Measurements from ENCODE around the gene ALX1. TPM values are rescaled to one million over a fixed set of nuclear protein-coding genes. Genes with fewer than 3 reads are reported as not detected.

ALX1 gene
- 1 to 10 TPM in 3 of 4 donors, under 1 TPM in 1; 0.61 to 1.4 (median 1.1) TPM for total RNA-seq

DNA sequence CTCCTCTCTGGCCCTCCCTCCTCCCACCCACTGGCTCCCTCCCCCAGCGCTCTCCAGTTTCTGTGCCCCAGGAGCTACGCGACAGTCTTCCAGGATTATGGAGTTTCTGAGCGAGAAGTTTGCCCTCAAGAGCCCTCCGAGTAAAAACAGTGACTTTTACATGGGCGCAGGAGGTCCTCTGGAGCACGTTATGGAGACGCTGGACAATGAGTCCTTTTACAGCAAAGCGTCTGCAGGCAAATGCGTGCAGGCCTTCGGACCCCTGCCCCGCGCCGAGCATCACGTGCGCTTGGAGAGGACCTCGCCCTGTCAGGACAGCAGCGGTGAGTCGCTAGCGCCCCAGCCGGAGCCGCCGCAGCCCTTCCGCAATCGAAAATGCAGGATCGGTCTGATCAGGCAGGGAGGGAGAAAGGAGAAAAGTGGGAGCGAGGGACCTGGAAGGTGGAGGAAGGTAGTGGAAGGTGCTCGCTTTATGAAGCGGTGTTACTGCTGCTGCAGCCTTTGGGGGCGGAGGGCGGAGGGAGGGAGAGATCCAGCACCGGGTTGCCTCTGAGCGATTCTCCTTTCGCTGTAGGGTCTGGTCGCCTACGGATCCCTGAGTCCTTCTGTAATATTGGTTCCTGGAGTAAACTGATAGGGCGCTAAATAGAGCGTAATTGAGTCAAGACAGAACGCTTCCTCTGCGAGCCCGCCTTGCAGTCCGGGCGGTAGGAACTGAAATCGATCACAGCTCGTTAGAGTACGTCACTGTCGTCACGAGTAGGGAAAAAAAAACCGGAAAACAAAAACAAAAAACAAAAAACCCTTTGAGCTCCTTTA, at the start of gene ALX1:
ALX1 (plus strand) TSS at position 56 of the 819 bp plus-strand sequence; CDS start at position 98, 42 bp downstream.
- intact Hi-C loops (cut with DNase I; ENCODE audit: low total_unique reads) = no loop called here
- WGBS, 2 donors = 1 to 4% methylated on average over 47 to 49 of the region's 49 CpGs
- TF ChIP-seq, protein P1, sequence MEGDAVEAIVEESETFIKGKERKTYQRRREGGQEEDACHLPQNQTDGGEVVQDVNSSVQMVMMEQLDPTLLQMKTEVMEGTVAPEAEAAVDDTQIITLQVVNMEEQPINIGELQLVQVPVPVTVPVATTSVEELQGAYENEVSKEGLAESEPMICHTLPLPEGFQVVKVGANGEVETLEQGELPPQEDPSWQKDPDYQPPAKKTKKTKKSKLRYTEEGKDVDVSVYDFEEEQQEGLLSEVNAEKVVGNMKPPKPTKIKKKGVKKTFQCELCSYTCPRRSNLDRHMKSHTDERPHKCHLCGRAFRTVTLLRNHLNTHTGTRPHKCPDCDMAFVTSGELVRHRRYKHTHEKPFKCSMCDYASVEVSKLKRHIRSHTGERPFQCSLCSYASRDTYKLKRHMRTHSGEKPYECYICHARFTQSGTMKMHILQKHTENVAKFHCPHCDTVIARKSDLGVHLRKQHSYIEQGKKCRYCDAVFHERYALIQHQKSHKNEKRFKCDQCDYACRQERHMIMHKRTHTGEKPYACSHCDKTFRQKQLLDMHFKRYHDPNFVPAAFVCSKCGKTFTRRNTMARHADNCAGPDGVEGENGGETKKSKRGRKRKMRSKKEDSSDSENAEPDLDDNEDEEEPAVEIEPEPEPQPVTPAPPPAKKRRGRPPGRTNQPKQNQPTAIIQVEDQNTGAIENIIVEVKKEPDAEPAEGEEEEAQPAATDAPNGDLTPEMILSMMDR (IDR thresholded peaks at IDR 0.05) = no peak
- no peak for TF ChIP-seq POLR2A (IDR thresholded peaks at IDR 0.05)
- H3K4me3 ChIP-seq (ENCODE audit: low read depth, poor library complexity, severe bottlenecking) = peak within 1 kb of the TSS; percentile 36
- DNase-seq (ENCODE audit: low spot score in 2 of 2) = peak in 1 of 2 donors; percentile 84

DNA sequence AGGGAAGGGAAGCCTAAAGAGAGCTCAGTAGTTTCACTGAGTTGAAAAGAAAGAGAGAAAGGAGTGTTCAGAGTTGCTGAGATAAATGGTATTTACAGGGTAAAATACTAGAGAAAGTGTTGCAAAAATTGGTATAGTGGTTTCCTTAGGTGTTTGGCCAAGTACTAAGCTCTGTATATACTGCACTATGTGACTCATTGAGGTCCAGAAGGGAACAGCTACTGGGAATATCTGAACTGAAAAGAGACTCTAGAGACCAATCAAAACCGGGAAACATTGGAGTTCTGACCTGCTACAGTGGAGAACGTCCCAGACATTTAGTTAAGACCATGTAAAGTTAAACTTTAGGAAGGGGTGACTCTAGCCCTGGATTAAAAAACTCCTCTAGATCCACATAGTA, 42.7 kb upstream of the ALX1 start:
- no peak overlapping the region for H3K4me3 ChIP-seq (ENCODE audit: low read depth, poor library complexity, severe bottlenecking)
- intact Hi-C loops (cut with DNase I; ENCODE audit: low total_unique reads) = no loop called here
- DNase-seq (ENCODE audit: low spot score in 2 of 2) = no peak
- no peak for TF ChIP-seq POLR2A (IDR thresholded peaks at IDR 0.05)
- TF ChIP-seq, protein P1 (IDR thresholded peaks at IDR 0.05) = no peak
- 48 to 69% methylated on average over 2 of the region's 2 CpGs for WGBS, 2 donors

DNA sequence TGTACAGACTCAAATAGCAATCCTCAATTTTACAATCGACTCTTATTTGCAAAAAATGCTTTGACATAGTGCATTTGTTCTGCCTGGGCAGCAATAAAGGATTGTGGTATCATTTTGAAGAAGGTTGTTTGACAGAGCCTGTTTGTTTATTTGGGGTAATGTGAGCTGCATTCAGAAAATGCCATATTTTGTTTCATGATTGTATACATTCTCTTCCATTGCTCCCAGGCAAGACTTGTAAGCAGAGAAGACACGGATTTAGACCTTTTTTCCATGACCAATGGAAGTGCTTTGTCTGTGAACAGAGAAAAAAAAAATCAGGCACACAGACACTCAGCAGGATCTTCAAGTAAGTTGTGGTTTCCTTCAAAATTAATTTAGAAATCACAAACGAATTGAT, 35.5 kb upstream of the ALX1 start:
- no peak overlapping the region for H3K4me3 ChIP-seq (ENCODE audit: low read depth, poor library complexity, severe bottlenecking)
- DNase-seq (ENCODE audit: low spot score in 2 of 2) = no peak
- TF ChIP-seq POLR2A (IDR thresholded peaks at IDR 0.05) = no peak
- TF ChIP-seq, protein P1 (IDR thresholded peaks at IDR 0.05) = no peak
- intact Hi-C loops (cut with DNase I; ENCODE audit: low total_unique reads) = no loop called here
- 39 to 49% methylated on average over 3 of the region's 3 CpGs for WGBS, 2 donors

DNA sequence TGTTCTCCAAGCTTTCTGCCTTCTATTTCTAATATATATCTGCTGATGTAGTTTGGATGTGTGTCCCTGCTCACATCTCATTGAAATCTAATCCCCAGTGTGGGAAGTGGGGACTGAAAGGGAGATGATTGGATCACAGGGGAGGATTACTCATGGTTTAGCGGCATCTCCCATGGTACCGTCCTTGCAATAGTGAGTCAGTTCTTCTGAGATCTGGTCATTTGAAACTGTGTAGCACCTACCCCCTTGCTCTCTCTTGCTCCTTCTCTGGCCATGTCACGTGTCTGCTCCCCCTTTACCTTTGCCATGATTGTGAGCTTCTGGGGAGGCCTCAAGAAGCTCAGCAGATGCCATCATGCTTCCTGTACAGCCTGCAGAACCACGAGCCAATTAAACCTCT, 26.2 kb upstream of the ALX1 start:
- TF ChIP-seq, protein P1 (IDR thresholded peaks at IDR 0.05) = no peak
- no peak for TF ChIP-seq POLR2A (IDR thresholded peaks at IDR 0.05)
- DNase-seq (ENCODE audit: low spot score in 2 of 2) = no peak
- 52 to 61% methylated on average over 4 of the region's 4 CpGs for WGBS, 2 donors
- H3K4me3 ChIP-seq (ENCODE audit: low read depth, poor library complexity, severe bottlenecking) = no peak overlapping the region
- intact Hi-C loops (cut with DNase I; ENCODE audit: low total_unique reads) = no loop called here

DNA sequence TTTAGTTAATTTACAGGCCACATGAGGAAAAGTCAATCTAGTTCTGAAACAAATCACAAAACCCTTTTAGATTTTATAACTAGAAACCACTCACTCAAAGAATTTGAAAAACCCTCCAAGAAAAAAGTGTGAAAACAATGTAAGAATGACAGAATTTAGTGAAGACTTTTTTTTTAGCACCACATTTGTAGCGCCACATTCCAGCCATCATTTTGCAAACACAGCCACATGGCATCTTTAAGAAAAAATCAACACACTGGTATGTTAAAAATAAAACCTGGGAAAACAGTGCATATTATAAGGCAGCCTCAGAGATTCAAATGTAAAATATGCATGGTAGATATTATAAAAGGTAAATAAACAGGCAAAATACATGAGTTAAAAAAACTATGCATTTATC, 22.3 kb upstream of the ALX1 start:
- 86 to 95% methylated on average over 1 of the region's 1 CpG for WGBS, 2 donors
- intact Hi-C loops (cut with DNase I; ENCODE audit: low total_unique reads) = no loop called here
- no peak for DNase-seq (ENCODE audit: low spot score in 2 of 2)
- no peak for TF ChIP-seq POLR2A (IDR thresholded peaks at IDR 0.05)
- TF ChIP-seq, protein P1 (IDR thresholded peaks at IDR 0.05) = no peak
- no peak overlapping the region for H3K4me3 ChIP-seq (ENCODE audit: low read depth, poor library complexity, severe bottlenecking)
